Activated CD8-positive, alpha-beta T cell treated with anti-CD3 and anti-CD28 coated beads, Interleukin-2, amount 10 ng/mL, durations not matched to agents 7 days and 5 days (primary cell): ENCODE data around the gene BOD1. TPM values are rescaled to one million over a fixed set of nuclear protein-coding genes. Genes with fewer than 3 reads are reported as not detected.

Experiments used
- ATAC-seq: fragments of 150-1000 bp; cut with Tn5 transposase; one replicate; pipeline ENCODE4 v1.10.0; 2021; ENCODE audit warnings: moderate library complexity
- CTCF ChIA-PET: fragments of 350-600 bp; sonication (Branson Sonifier 250); formaldehyde crosslinking; loops from one replicate; lab custom pipeline; 2021; ENCODE audit warnings: antibody characterized with exemption; lab: Charles Lee
- POLR2A ChIA-PET: fragments of 350-600 bp; sonication (Branson Sonifier 250); formaldehyde crosslinking; loops from one replicate; lab custom pipeline; 2021; ENCODE audit warnings: antibody characterized with exemption; lab: Charles Lee
- DNase-seq: peaks from one replicate; pipeline ENCODE4 v3.0.0-alpha.2; 2020
- H3K27ac Mint-ChIP-seq: one replicate; pipeline ENCODE4 v1.8.0; 2021; ENCODE audit warnings: mild to moderate bottlenecking, mixed read lengths
- H3K27me3 Mint-ChIP-seq: one replicate; pipeline ENCODE4 v1.8.0; 2021; ENCODE audit warnings: low read depth, mixed read lengths
- H3K36me3 Mint-ChIP-seq: one replicate; pipeline ENCODE4 v1.8.0; 2021; ENCODE audit warnings: low read depth, mixed read lengths
- H3K4me1 Mint-ChIP-seq: one replicate; pipeline ENCODE4 v1.8.0; 2021; ENCODE audit warnings: low read depth, mixed read lengths
- H3K4me3 Mint-ChIP-seq: one replicate; pipeline ENCODE4 v1.8.0; 2021; ENCODE audit warnings: mild to moderate bottlenecking, mixed read lengths
- H3K9me3 Mint-ChIP-seq: one replicate; pipeline ENCODE4 v1.8.0; 2022; ENCODE audit warnings: mixed read lengths; ENCODE audit not compliant: insufficient read depth
- total RNA-seq, 2 experiments: library from RNA; stranded (reverse); gene quantifications; one replicate each; pipeline ENCODE4 v1.2.3, GENCODE V29; 2021

BOD1 gene
- total RNA-seq, 2 experiments from 2014 or later: 14.0 to 20.3 TPM

- peaks cover 2% of the 10 kb centered on the region for H3K4me1 Mint-ChIP-seq
- no peaks in the 10 kb centered on the region for H3K36me3 Mint-ChIP-seq
- ChIA-PET CTCF (interaction anchor here (1.2 kb wide), 1 partner anchor 757 kb away, joined by 3 read pairs; no protein-coding TSS in a partner anchor), POLR2A (no interaction called here)
- H3K4me3 Mint-ChIP-seq: no peak overlapping the region
- H3K27ac Mint-ChIP-seq: no peak overlapping the region
- no peaks in the 10 kb centered on the region for H3K9me3 Mint-ChIP-seq
- no peak for ATAC-seq
- peaks cover 11% of the 10 kb centered on the region for H3K27me3 Mint-ChIP-seq
- no peak for DNase-seq
Measured at GRCh38 chr5:173570321-173571090, 45.9 kb downstream of the BOD1 start.

- no peak for ATAC-seq
- CTCF ChIA-PET: no interaction called here
- peaks cover 2% of the 10 kb centered on the region for H3K4me1 Mint-ChIP-seq
- POLR2A ChIA-PET: no interaction called here
- no peak overlapping the region for H3K4me3 Mint-ChIP-seq
- no peaks in the 10 kb centered on the region for H3K9me3 Mint-ChIP-seq
- peaks cover 11% of the 10 kb centered on the region for H3K27me3 Mint-ChIP-seq
- H3K36me3 Mint-ChIP-seq: no peaks in the 10 kb centered on the region
- no peak overlapping the region for H3K27ac Mint-ChIP-seq
- DNase-seq: no peak
Measured at GRCh38 chr5:173568703-173569102, 47.7 kb downstream of the BOD1 start.

GRCh38 chr5:173568128-173568527 lies 48.3 kb downstream of the BOD1 start:
- Mint-ChIP-seq H3K36me3 (no peaks in the 10 kb centered on the region), H3K9me3 (no peaks in the 10 kb centered on the region), H3K4me1 (peaks cover 2% of the 10 kb centered on the region), H3K4me3 (no peak overlapping the region), H3K27me3 (peaks cover 10% of the 10 kb centered on the region), H3K27ac (no peak overlapping the region)
- DNase-seq: no peak
- CTCF ChIA-PET: no interaction called here
- no peak for ATAC-seq
- POLR2A ChIA-PET: no interaction called here

GRCh38 chr5:173567548-173567947 lies 48.9 kb downstream of the BOD1 start:
- Mint-ChIP-seq H3K36me3 (no peaks in the 10 kb centered on the region), H3K4me1 (no peaks in the 10 kb centered on the region), H3K27me3 (peaks cover 4% of the 10 kb centered on the region), H3K4me3 (no peak overlapping the region), H3K9me3 (no peaks in the 10 kb centered on the region), H3K27ac (no peak overlapping the region)
- POLR2A ChIA-PET: no interaction called here
- CTCF ChIA-PET: no interaction called here
- DNase-seq (no peak), ATAC-seq (no peak)

- H3K27me3 Mint-ChIP-seq: peaks cover 2% of the 10 kb centered on the region
- POLR2A ChIA-PET: no interaction called here
- CTCF ChIA-PET: no interaction called here
- H3K9me3 Mint-ChIP-seq: no peaks in the 10 kb centered on the region
- H3K36me3 Mint-ChIP-seq: no peaks in the 10 kb centered on the region
- no peaks in the 10 kb centered on the region for H3K4me1 Mint-ChIP-seq
- H3K27ac Mint-ChIP-seq: no peak overlapping the region
- ATAC-seq (no peak), DNase-seq (no peak)
- H3K4me3 Mint-ChIP-seq: no peak overlapping the region
Measured at GRCh38 chr5:173565491-173566072, 50.9 kb downstream of the BOD1 start.

GRCh38 chr5:173564106-173564505 lies 52.3 kb downstream of the BOD1 start:
- ChIA-PET POLR2A (no interaction called here), CTCF (interaction anchor here (0.9 kb wide), 1 partner anchor 9 kb away, joined by 4 read pairs; no protein-coding TSS in a partner anchor)
- DNase-seq: no peak
- H3K4me3 Mint-ChIP-seq: no peak overlapping the region
- no peaks in the 10 kb centered on the region for H3K9me3 Mint-ChIP-seq
- H3K4me1 Mint-ChIP-seq: no peaks in the 10 kb centered on the region
- peaks cover 2% of the 10 kb centered on the region for H3K27me3 Mint-ChIP-seq
- no peak for ATAC-seq
- H3K36me3 Mint-ChIP-seq: no peaks in the 10 kb centered on the region
- no peak overlapping the region for H3K27ac Mint-ChIP-seq

GRCh38 chr5:173563246-173563645 lies 53.2 kb downstream of the BOD1 start:
- POLR2A ChIA-PET: no interaction called here
- ATAC-seq (no peak), DNase-seq (no peak)
- Mint-ChIP-seq H3K9me3 (no peaks in the 10 kb centered on the region), H3K4me3 (no peak overlapping the region), H3K27ac (no peak overlapping the region), H3K27me3 (peaks cover 2% of the 10 kb centered on the region), H3K36me3 (no peaks in the 10 kb centered on the region), H3K4me1 (no peaks in the 10 kb centered on the region)
- CTCF ChIA-PET: no interaction called here

- no peaks in the 10 kb centered on the region for H3K9me3 Mint-ChIP-seq
- no peaks in the 10 kb centered on the region for H3K36me3 Mint-ChIP-seq
- H3K4me1 Mint-ChIP-seq: no peaks in the 10 kb centered on the region
- CTCF ChIA-PET: interaction anchor here (1.1 kb wide), 1 partner anchor 11 kb away, joined by 7 read pairs; no protein-coding TSS in a partner anchor
- H3K27me3 Mint-ChIP-seq: peaks cover 2% of the 10 kb centered on the region
- ATAC-seq (no peak), DNase-seq (no peak)
- POLR2A ChIA-PET: no interaction called here
- no peak overlapping the region for H3K4me3 Mint-ChIP-seq
- H3K27ac Mint-ChIP-seq: no peak overlapping the region
Measured at GRCh38 chr5:173562451-173562850, 54.0 kb downstream of the BOD1 start.
